Endothelial cell of umbilical vein (primary cell): ENCODE measurements around the gene SNCG. TPM values are rescaled to one million over a fixed set of nuclear protein-coding genes. Genes with fewer than 3 reads are reported as not detected.

ENCODE experiments used
- BruUV-seq: library from RNA; stranded (reverse); fragments of 400-500 nt; replicated peaks from 2 replicates; lab custom pipeline; 2021; lab: Mats Ljungman, UMichigan
- CTCF ChIA-PET: fragments of 300-600, 350-600 bp; sonication (Branson Sonifier 250); formaldehyde crosslinking; loops from one replicate; lab custom pipeline; 2021; ENCODE audit warnings: antibody characterized with exemption, inconsistent platforms; lab: Charles Lee
- POLR2A ChIA-PET: fragments of 300-600, 350-600 bp; sonication (Branson Sonifier 250); formaldehyde crosslinking; loops from one replicate; lab custom pipeline; 2021; ENCODE audit warnings: antibody characterized with exemption, inconsistent platforms; lab: Charles Lee
- DNase-seq: peaks from one replicate; pipeline ENCODE4 v3.0.0-alpha.2; 2011; ENCODE audit warnings: low read depth, low spot score
- FAIRE-seq: peaks from 2 replicates; lab custom pipeline; 2011; peaks lifted over from hg19 to GRCh38; lab: Jason Lieb, UNC
- H2AFZ ChIP-seq: 2 replicates; pipeline ENCODE4 v1.6.0; 2012; ENCODE audit warnings: low read depth, low read length, control low read depth, inconsistent platforms
- H3K27ac ChIP-seq: 2 replicates; pipeline ENCODE4 v1.5.1; 2011; ENCODE audit warnings: low read depth, mild to moderate bottlenecking, control low read depth, low read length, moderate library complexity; ENCODE audit not compliant: insufficient read depth
- H3K27me3 ChIP-seq, 2 experiments: 2 replicates each; pipeline versions ENCODE4 v1.6.0 to v1.6.1; 2011; ENCODE audit warnings: low read length in 2 of 2, mixed read lengths in 1 of 2; ENCODE audit not compliant: control insufficient read depth in 2 of 2, insufficient read depth in 2 of 2
- H3K36me3 ChIP-seq, 2 experiments: 2 replicates in 1 of 2; 3 replicates in 1 of 2; pipeline ENCODE4 v1.5.1; 2011; ENCODE audit warnings: low read length in 2 of 2, mild to moderate bottlenecking in 1 of 2, moderate library complexity in 1 of 2; ENCODE audit not compliant: control insufficient read depth in 2 of 2, insufficient read depth in 2 of 2; ENCODE audit errors: extremely low read depth in 1 of 2
- H3K4me1 ChIP-seq: 3 replicates; pipeline ENCODE4 v1.5.1; 2011; ENCODE audit warnings: mild to moderate bottlenecking, low read length; ENCODE audit not compliant: control insufficient read depth, insufficient read depth; ENCODE audit errors: extremely low read depth
- H3K4me2 ChIP-seq: 2 replicates; pipeline ENCODE4 v1.6.1; 2011; ENCODE audit warnings: low read length, control low read depth, mixed read lengths; ENCODE audit not compliant: insufficient read depth
- H3K4me3 ChIP-seq, 3 experiments: fragments of 200-600 bp in 1 of 3; sonication (generic), shearing (Covaris generic) in 1 of 3; replicated peaks in 1 of 3; 2 replicates each; pipeline ENCODE4 v1.5.1; 2011 to 2016; ENCODE audit warnings: control low read depth in 3 of 3, low read length in 3 of 3, mild to moderate bottlenecking in 2 of 3, inconsistent platforms in 1 of 3, low read depth in 1 of 3, moderate library complexity in 1 of 3; ENCODE audit not compliant: insufficient read depth in 1 of 3
- H3K79me2 ChIP-seq: 2 replicates; pipeline ENCODE4 v1.6.0; 2012; ENCODE audit warnings: low read length, inconsistent platforms; ENCODE audit not compliant: control insufficient read depth, insufficient read depth
- H3K9ac ChIP-seq: replicated peaks from 2 replicates; pipeline ENCODE3; 2011; ENCODE audit warnings: low read length, control low read depth; ENCODE audit not compliant: insufficient read depth; ENCODE audit errors: extremely low read depth
- H3K9me1 ChIP-seq: replicated peaks from 3 replicates; pipeline ENCODE4 v1.6.0; 2011; ENCODE audit warnings: mild to moderate bottlenecking, low read length; ENCODE audit not compliant: control insufficient read depth, insufficient read depth; ENCODE audit errors: extremely low read depth
- H3K9me3 ChIP-seq: replicated peaks from 2 replicates; pipeline ENCODE4 v1.5.1; 2012; ENCODE audit warnings: low read length, inconsistent platforms; ENCODE audit not compliant: control insufficient read depth, insufficient read depth
- H4K20me1 ChIP-seq: replicated peaks from 2 replicates; pipeline ENCODE3; 2011; ENCODE audit warnings: mild to moderate bottlenecking, low read length; ENCODE audit not compliant: control insufficient read depth, insufficient read depth; ENCODE audit errors: extremely low read depth
- EZH2 ChIP-seq: IDR thresholded peaks from 2 replicates; pipeline ENCODE4 v1.6.1; 2012; ENCODE audit warnings: borderline replicate concordance, low read depth, mild to moderate bottlenecking, moderate library complexity, low read length, inconsistent platforms; ENCODE audit not compliant: severe bottlenecking
- JUN ChIP-seq: IDR thresholded peaks from 2 replicates; pipeline ENCODE4 v1.6.1; 2011; ENCODE audit warnings: borderline replicate concordance, low read depth; ENCODE audit not compliant: insufficient read length, insufficient read depth
- MYC ChIP-seq: IDR thresholded peaks from one replicate; pipeline ENCODE4 v1.6.1; 2011; ENCODE audit warnings: mild to moderate bottlenecking, low read depth, low read length
- POLR2AphosphoS5 ChIP-seq: IDR thresholded peaks from 2 replicates; pipeline ENCODE4 v1.6.1; 2012; ENCODE audit warnings: low read depth, mild to moderate bottlenecking, control low read depth, low read length, moderate library complexity; ENCODE audit not compliant: insufficient read depth
- dilution Hi-C: fragments of 300-500 bp; cut with MboI; formaldehyde crosslinking; loops from one replicate; pipeline ENCODE4 v1.15.0; 2019; ENCODE audit warnings: low sequenced_read_pairs; ENCODE audit not compliant: extremely low pct_ligation_motif_present
- intact Hi-C: fragments of 100-400 bp; cut with micrococcal nuclease; formaldehyde crosslinking; loops from one replicate; pipeline ENCODE4 v1.10.0; 2022
- polyA plus RNA-seq, 4 experiments: library from polyadenylated mRNA; depleted of rRNA in 3 of 4; stranded (reverse) in 3 of 4; unstranded in 1 of 4; fragments of >200 nt; gene quantifications; 2 replicates each; pipeline versions ENCODE4 v1.2.1 to v1.2.3, GENCODE V29; 2011 to 2012; ENCODE audit warnings: missing spikeins in 1 of 4
- total RNA-seq: library from RNA; stranded (reverse); gene quantifications from 2 replicates; pipeline ENCODE4 v1.2.3, GENCODE V29; 2021
- TF ChIP-seq, protein P1 (sequence below), 2 donors: IDR thresholded peaks; 1 replicate in 1 of 2; 2 replicates in 1 of 2; pipeline ENCODE4 v1.5.1; 2011; ENCODE audit warnings: low read length in 2 of 2, mild to moderate bottlenecking in 2 of 2, moderate library complexity in 2 of 2, control low read depth in 1 of 2, inconsistent platforms in 1 of 2, low read depth in 1 of 2; ENCODE audit not compliant: insufficient read depth in 1 of 2; ENCODE audit errors: extremely low read depth in 1 of 2

Gene SNCG
- total and polyA plus RNA-seq, 2 donors (not counting 3 experiments of a cell fraction or from before 2014, with no cell fraction given) = 31.4 to 60.8 TPM

DNA sequence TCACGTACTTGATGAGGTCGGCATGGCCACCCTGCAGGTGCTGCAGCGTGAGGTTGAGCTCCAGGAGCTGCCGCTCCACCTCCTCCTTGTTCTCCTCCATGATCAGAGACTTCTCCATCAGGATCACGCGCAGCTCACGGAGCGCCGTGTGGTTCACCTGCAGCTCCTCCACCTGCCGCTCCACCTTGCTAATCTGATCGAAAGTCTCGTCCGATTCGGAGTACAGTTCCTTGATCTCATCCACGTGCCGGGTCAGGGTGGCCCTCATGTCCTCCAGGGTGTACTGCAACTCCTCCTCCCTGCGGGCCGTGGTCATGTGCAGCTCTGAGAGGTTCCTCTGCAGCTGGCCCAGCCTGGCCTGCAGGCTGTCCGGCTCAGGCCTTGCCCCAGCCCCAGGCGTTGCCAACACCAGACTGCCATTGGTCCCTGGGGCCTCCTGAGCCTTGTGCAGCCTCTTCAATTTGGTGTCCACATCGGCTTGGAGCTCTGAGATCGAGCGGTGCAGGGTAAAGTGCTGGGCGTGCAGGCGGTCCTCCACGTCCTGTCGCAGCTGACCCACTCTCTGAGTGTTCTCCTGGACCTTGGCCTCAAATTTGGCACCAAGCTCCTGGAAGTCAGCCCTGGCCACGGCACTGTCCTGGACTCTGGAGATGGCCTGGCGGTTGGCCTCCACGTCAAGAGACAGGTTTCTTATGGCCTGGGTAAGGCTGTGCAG, 14.9 kb upstream of the SNCG start:
- Histone ChIP-seq H3K9me1 (no peaks in the 10 kb centered on the region), H3K9ac (no peak overlapping the region), H3K79me2 (peaks cover 38% of the 10 kb centered on the region), H3K4me3 (no peak overlapping the region), H3K27me3 (no peaks in the 10 kb centered on the region), H3K27ac (no peak overlapping the region), H3K4me1 (no peaks in the 10 kb centered on the region), H3K36me3 (peaks cover 21 to 58% of the 10 kb centered on the region in 2 experiments), H4K20me1 (no peaks in the 10 kb centered on the region), H2AFZ (no peak overlapping the region), H3K4me2 (no peak overlapping the region), H3K9me3 (no peaks in the 10 kb centered on the region)
- TSS peak; percentile 76 for BruUV-seq
- CTCF ChIA-PET = interaction anchor here (11.6 to 12.5 kb wide), 2 partner anchors 14 to 23 kb away, joined by 189 to 325 read pairs; partner anchors contain the start of genes ADIRF, MMRN2 and SNCG
- intact Hi-C loops (no loop called here), dilution Hi-C loops (no loop called here)
- TF ChIP-seq, protein P1, sequence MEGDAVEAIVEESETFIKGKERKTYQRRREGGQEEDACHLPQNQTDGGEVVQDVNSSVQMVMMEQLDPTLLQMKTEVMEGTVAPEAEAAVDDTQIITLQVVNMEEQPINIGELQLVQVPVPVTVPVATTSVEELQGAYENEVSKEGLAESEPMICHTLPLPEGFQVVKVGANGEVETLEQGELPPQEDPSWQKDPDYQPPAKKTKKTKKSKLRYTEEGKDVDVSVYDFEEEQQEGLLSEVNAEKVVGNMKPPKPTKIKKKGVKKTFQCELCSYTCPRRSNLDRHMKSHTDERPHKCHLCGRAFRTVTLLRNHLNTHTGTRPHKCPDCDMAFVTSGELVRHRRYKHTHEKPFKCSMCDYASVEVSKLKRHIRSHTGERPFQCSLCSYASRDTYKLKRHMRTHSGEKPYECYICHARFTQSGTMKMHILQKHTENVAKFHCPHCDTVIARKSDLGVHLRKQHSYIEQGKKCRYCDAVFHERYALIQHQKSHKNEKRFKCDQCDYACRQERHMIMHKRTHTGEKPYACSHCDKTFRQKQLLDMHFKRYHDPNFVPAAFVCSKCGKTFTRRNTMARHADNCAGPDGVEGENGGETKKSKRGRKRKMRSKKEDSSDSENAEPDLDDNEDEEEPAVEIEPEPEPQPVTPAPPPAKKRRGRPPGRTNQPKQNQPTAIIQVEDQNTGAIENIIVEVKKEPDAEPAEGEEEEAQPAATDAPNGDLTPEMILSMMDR (IDR thresholded peaks at IDR 0.05; ENCODE audit: extremely low read depth in 1 of 2, insufficient read depth in 1 of 2, low read depth in 1 of 2, low read length in 2 of 2) = no peak
- TF ChIP-seq POLR2AphosphoS5 = no peak
- no peak for TF ChIP-seq JUN
- no peak for TF ChIP-seq MYC
- no peak for TF ChIP-seq EZH2
- no peak for DNase-seq
- POLR2A ChIA-PET = interaction anchor here (0.9 kb wide), 1 partner anchor 17 kb away, joined by 4 read pairs; no protein-coding TSS in a partner anchor
- no peak for FAIRE-seq
